Fibroblast of lung (primary cell): ENCODE data around the gene PRSS12.
"Not testable (repeated sequence)": the region's sequence is repeated elsewhere in the genome, so short reads cannot be mapped to it uniquely, and the experiment has no call there.

Experiments
- CTCF ChIP-seq, 2 donors: IDR thresholded peaks in 1 of 2; conservative IDR thresholded peaks in 1 of 2; 1 replicate in 1 of 2; 2 replicates in 1 of 2; pipeline ENCODE4 v1.5.1; 2011 to 2012; ENCODE audit warnings: low read length in 2 of 2, control low read depth in 1 of 2, inconsistent platforms in 1 of 2, low read depth in 1 of 2, mild to moderate bottlenecking in 1 of 2
- EZH2 ChIP-seq: IDR thresholded peaks from 2 replicates; pipeline ENCODE4 v1.5.1; 2012; ENCODE audit warnings: low read length, control low read depth, mild to moderate bottlenecking; ENCODE audit errors: missing control alignments

- not testable (repeated sequence) for TF ChIP-seq CTCF (conservative IDR thresholded peaks at IDR 0.05 in 1 of 2, IDR thresholded peaks at IDR 0.05 in 1 of 2; ENCODE audit: low read depth in 1 of 2, low read length in 2 of 2); EZH2
Measured at GRCh38 chr4:118266145-118266496, 86.7 kb downstream of the PRSS12 start.
